HL-60 (cell line): ENCODE measurements around the gene EPB41.
"Not testable (repeated sequence)": the region's sequence is repeated elsewhere in the genome, so short reads cannot be mapped to it uniquely, and the experiment has no call there.

Experiments used
- DNase-seq, 2 experiments: peaks; one replicate each; pipeline ENCODE4 v3.0.0-alpha.2; 2010 to 2020; ENCODE audit warnings: low read depth in 1 of 2, low spot score in 1 of 2
- H3K27ac ChIP-seq: fragments of 250-450 bp; sonication (Bioruptor Pico); replicated peaks from 2 replicates; pipeline ENCODE4 v1.5.1; 2020; ENCODE audit warnings: mild to moderate bottlenecking, moderate library complexity
- H3K27me3 ChIP-seq: fragments of 250-450 bp; sonication (Bioruptor Pico); 2 replicates; pipeline ENCODE4 v1.5.1; 2021; ENCODE audit warnings: mild to moderate bottlenecking, moderate library complexity; ENCODE audit not compliant: insufficient read depth, poor library complexity, severe bottlenecking
- H3K4me3 ChIP-seq: replicated peaks from 2 replicates; pipeline ENCODE4 v1.5.1; 2011; ENCODE audit warnings: mild to moderate bottlenecking, control low read depth, low read length; ENCODE audit not compliant: insufficient read depth
- CTCF ChIP-seq: IDR thresholded peaks from one replicate; pipeline ENCODE4 v1.5.1; 2011; ENCODE audit warnings: low read length, control low read depth, inconsistent platforms; ENCODE audit not compliant: insufficient read depth
- GABPA ChIP-seq: IDR thresholded peaks from 2 replicates; pipeline ENCODE4 v1.6.1; 2012; ENCODE audit warnings: low read depth
- POLR2AphosphoS5 ChIP-seq: IDR thresholded peaks from 2 replicates; pipeline ENCODE4 v1.6.1; 2012; ENCODE audit warnings: low read depth
- SPI1 ChIP-seq: IDR thresholded peaks from 2 replicates; pipeline ENCODE4 v1.6.1; 2012; ENCODE audit warnings: low read depth, mild to moderate bottlenecking, borderline replicate concordance
- TF ChIP-seq, protein P1 (sequence below): IDR thresholded peaks from 2 replicates; pipeline ENCODE4 v1.6.1; 2012; ENCODE audit warnings: low read depth; ENCODE audit not compliant: insufficient replicate concordance

EPB41 gene

GRCh38 chr1:28875134-28875533 is 39.2 kb upstream of the EPB41 start:
- not testable (repeated sequence) for H3K27me3 ChIP-seq, H3K27ac ChIP-seq, H3K4me3 ChIP-seq
- peak in 1 of 2 experiments; percentile 47 for DNase-seq
- TF ChIP-seq SPI1 = peak; percentile 75

- TF ChIP-seq CTCF (peak; percentile 88), GABPA (no peak)
- DNase-seq = peak; percentile 58 to 78
- H3K27me3 ChIP-seq = no peaks in the 10 kb centered on the region
- H3K4me3 ChIP-seq = no peak overlapping the region
- H3K27ac ChIP-seq = no peak overlapping the region
Observed at GRCh38 chr1:28877132-28877781, 37.1 kb upstream of the EPB41 start.

- DNase-seq = no peak
- Histone ChIP-seq H3K4me3 (no peak overlapping the region), H3K27me3 (no peaks in the 10 kb centered on the region)
Observed at GRCh38 chr1:28878796-28879195, 35.6 kb upstream of the EPB41 start.

GRCh38 chr1:28882009-28882628 is 32.2 kb upstream of the EPB41 start:
- TF ChIP-seq CTCF (peak; percentile 93), SPI1 (peak; percentile 86), GABPA (no peak), POLR2AphosphoS5 (no peak)
- TF ChIP-seq, protein P1, sequence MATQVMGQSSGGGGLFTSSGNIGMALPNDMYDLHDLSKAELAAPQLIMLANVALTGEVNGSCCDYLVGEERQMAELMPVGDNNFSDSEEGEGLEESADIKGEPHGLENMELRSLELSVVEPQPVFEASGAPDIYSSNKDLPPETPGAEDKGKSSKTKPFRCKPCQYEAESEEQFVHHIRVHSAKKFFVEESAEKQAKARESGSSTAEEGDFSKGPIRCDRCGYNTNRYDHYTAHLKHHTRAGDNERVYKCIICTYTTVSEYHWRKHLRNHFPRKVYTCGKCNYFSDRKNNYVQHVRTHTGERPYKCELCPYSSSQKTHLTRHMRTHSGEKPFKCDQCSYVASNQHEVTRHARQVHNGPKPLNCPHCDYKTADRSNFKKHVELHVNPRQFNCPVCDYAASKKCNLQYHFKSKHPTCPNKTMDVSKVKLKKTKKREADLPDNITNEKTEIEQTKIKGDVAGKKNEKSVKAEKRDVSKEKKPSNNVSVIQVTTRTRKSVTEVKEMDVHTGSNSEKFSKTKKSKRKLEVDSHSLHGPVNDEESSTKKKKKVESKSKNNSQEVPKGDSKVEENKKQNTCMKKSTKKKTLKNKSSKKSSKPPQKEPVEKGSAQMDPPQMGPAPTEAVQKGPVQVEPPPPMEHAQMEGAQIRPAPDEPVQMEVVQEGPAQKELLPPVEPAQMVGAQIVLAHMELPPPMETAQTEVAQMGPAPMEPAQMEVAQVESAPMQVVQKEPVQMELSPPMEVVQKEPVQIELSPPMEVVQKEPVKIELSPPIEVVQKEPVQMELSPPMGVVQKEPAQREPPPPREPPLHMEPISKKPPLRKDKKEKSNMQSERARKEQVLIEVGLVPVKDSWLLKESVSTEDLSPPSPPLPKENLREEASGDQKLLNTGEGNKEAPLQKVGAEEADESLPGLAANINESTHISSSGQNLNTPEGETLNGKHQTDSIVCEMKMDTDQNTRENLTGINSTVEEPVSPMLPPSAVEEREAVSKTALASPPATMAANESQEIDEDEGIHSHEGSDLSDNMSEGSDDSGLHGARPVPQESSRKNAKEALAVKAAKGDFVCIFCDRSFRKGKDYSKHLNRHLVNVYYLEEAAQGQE = no peak
- peak; percentile 57 to 81 for DNase-seq
- H3K27me3 ChIP-seq = no peaks in the 10 kb centered on the region
- H3K27ac ChIP-seq = no peak overlapping the region
- H3K4me3 ChIP-seq = no peak overlapping the region

More at GRCh38 chr1:28878796-28879195, 35.6 kb upstream of the EPB41 start:
- no peak overlapping the region for H3K27ac ChIP-seq
- TF ChIP-seq GABPA = no peak
- no peak for TF ChIP-seq CTCF
- no peak for TF ChIP-seq SPI1
- TF ChIP-seq, protein P1 = no peak
- TF ChIP-seq POLR2AphosphoS5 = no peak
